Measurements from ENCODE around the gene RIMKLB. TPM values are rescaled to one million over a fixed set of nuclear protein-coding genes. Genes with fewer than 3 reads are reported as not detected.

Gene RIMKLB
- total RNA-seq, 1 donor from 2014 or later, result 164 TPM

Other genes with a start within 250 kb of the RIMKLB start
- not detected for gene CLEC6A, start 242.0 kb upstream of the RIMKLB start, total RNA-seq
- under 0.01 TPM for gene CLEC4D, start 184.5 kb upstream of the RIMKLB start, total RNA-seq
- not detected for gene CLEC4E, start 157.1 kb upstream of the RIMKLB start, total RNA-seq
- gene AICDA, start 85.1 kb upstream of the RIMKLB start, total RNA-seq, result not detected
- gene MFAP5, start 35.2 kb upstream of the RIMKLB start, total RNA-seq, result 0.41 TPM
- gene A2ML1, start 124.6 kb downstream of the RIMKLB start, total RNA-seq, result 0.41 TPM
- 24.9 TPM for gene PHC1, start 216.5 kb downstream of the RIMKLB start, total RNA-seq